Measurements from ENCODE around the gene DMRTA1.
"Not testable (repeated sequence)": the region's sequence is repeated elsewhere in the genome, so short reads cannot be mapped to it uniquely, and the experiment has no call there.

The DMRTA1 gene, protein sequence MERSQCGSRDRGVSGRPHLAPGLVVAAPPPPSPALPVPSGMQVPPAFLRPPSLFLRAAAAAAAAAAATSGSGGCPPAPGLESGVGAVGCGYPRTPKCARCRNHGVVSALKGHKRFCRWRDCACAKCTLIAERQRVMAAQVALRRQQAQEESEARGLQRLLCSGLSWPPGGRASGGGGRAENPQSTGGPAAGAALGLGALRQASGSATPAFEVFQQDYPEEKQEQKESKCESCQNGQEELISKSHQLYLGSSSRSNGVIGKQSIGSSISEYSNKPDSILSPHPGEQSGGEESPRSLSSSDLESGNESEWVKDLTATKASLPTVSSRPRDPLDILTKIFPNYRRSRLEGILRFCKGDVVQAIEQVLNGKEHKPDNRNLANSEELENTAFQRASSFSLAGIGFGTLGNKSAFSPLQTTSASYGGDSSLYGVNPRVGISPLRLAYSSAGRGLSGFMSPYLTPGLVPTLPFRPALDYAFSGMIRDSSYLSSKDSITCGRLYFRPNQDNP

DNA sequence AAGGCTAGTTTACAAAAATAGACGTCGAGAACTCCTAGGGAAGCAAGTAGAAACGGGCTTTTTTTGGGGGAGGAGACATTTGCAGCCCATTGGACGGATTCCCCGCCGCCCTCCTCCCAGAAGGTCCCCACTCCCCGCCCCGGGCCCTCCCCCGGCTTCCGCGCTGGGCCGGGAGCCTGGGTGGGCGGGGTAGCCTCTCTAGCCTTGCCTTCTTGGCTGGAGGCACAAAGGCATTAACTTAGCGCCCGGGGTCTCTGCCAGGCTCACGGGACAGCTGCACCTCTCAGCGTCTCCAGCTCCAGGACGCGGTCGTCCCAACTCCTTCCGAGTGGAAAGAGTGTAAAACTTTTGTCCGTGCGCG, at the start of gene DMRTA1:
TSS of gene DMRTA1 (plus strand) at position 236 of the 361 bp plus-strand sequence. CDS start 242 bp downstream, outside the sequence.
- no peak for DNase-seq (ENCODE audit: low read depth in 3 of 3)

DNA sequence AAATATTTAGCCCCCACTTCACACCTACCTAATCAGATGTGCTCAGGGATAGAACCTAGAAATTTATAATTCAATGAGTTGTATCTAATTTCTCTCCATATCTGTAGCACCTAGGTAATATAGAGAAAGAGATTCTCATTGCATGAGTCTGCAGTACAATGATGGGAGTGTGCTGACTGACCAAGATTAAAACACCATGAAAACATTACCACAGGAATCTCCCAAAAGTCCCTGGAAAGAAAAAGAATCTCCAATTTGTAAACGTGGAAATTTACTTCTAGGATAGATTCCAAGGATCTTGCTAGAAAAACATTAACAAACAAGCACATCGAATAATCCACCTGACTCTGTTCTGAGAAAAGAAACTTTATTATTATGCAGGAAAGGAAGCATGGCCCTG, 45.0 kb upstream of the DMRTA1 start:
- no peak for DNase-seq (ENCODE audit: low read depth in 3 of 3)

DNA sequence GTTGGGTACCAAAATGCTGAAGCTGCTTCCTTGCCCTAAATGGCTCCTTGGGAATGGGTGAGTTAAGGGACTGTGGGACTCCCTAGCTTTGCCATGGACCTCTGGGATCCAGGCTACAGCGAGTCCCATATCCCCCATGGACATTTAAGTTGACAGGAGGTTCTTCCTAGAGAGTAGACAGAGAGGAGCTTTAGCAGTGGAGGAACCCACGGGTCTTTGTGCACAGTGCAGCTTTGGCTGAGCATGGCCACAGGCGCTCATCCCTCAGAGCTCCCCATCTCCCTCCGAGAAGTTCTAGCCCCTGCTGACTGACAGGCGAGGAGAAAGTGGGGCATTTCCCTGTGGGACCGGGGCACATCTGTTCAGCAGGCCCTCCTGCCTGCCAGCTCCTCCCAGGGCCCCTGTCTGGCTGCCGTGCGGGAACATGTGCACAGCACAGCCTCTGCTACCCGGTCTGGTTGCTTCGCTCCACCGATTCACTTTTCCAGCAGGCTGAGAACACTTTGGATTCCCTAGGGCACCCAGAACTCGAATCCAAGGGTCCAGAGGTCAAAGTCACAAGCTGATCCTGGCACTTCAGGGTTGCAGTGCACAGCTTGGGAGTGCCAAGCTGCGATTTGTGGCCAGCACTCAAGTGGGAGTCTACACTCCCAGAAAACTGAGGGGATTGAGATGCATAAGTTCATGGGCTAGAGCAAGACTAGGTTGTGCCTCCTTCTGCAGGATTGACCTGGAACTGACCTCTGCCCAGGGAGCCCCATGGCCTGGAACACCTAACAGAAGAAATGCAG, 40.6 kb upstream of the DMRTA1 start:
- DNase-seq (ENCODE audit: low read depth in 3 of 3), result no peak

DNA sequence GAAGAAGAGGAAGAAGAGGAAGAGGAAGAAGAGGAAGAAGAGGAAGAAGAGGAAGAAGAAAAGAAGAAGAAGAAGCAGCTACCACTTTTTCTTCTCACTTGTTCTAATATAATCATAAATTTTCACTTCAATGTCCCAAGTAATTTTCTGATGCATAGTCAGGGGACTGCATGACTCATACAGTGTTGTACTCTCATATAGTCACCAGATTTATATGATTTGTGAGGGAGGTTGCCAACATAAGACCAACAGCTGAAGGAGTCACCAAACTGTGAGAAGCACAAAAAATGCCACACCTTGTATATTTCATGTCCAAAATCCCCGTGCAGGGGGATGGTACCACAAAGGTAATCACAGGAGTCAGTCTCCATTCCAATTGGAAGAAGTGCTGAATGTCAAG, 32.7 kb upstream of the DMRTA1 start:
- DNase-seq (ENCODE audit: low read depth in 3 of 3), result no peak

DNA sequence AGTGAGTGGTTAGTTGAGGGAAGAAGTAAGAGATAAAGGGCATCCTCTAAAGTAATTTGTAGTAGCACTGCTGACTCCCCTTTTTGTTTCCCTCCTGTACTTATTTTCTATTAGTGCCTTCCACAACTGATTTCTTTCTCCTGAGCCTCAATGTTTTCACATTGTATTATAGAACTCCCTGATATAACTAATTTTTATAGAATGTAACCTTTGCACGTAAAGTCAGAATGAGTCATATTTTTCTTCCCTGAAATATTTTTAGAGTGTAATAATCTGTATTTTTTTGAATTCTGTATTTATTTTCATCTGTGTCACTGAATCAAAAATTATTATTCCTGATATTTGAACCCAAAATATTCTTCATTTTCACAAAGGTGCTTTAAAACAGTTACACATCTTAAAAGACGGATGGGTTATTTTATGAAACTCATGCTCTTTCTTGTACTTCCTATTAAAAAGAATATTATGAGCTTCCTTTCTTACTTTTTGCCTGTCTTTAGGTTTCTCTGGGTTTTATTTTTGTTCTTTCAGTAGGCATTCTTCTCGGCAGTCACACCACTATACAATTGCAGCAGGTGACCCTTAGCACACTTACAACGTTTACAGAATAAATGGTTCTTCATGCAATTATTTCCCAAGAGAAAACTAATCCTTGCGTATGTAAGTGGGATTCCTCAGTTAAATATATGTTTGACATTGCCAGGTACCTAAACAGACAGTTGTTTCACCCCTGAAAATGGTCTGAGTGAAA, 30.5 kb upstream of the DMRTA1 start:
- no peak for DNase-seq (ENCODE audit: low read depth in 3 of 3)

DNA sequence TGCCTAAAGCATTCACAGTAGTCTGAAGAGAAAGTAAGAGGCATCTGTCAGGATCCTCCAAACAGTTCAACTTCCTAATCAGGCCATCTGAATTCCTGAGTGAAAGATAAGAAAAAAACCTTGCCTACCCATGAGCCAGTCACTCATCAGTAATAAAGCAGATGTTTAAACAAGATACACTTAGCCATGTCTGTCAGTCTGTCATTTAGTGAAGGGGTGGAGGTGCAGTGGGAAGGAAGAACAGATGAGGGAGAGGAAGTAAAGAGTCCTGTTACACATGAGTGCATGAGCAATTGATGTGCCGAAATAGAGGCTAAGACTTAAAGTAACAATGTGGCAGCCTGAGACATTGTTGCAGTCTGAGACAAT, 29.9 kb upstream of the DMRTA1 start:
- DNase-seq (ENCODE audit: low read depth in 3 of 3), result no peak

DNA sequence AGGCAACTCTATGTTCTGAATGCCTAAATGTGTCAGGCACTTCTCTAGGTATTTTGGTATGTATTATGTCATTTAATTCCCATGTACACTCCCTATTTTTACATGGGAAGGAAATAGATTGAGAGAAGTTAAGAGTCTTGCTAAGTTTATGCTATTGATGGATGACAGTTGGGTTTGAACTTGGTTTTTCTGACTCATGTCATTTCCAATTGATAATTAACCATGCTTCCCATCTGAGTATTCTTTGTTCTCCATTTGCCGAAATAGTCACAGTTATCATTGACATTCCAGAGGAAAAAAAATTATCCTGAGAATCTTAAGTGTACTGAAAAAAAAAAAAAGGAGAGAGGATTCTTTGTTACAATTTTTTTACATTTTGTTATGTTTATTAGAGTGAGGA, 23.1 kb upstream of the DMRTA1 start:
- no peak for DNase-seq (ENCODE audit: low read depth in 3 of 3)

DNA sequence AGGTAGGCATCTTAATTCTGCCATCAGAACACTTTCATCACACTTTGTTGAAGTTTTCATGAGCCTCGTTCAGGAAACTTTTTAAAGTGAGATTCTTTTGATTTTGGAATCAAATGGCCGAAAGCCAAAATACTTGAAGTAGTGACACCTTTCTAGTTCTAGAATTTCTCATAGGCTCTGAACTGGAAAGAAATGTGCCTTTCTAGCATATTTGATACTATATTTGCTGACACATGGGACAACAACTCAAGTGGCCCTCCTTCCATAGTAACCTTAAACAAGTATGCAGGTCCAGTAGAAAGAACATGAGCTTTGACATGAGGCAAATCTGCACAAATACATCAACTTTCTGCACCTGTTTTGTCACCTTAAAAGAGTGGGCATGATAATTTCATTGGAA, 22.0 kb upstream of the DMRTA1 start:
- DNase-seq (ENCODE audit: low read depth in 3 of 3), result no peak

DNA sequence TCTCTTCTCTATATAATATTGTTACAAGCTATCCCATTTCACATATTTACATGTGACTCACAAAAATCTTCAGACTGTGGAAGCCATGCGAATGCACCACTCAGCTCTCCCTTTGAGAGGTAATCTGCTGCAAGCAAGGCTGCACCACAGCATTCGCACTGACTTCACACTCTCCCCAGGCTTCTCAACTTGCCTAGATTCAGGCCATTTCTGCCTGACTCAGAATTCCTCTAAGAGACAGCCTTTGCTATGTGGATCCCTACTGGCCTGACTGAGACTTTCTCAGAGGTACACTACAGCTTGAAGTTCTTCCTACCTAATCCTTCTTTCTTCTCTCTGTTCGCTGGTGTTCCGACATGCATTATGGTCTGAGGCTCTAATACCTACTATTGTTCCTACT, 21.1 kb upstream of the DMRTA1 start:
- DNase-seq (ENCODE audit: low read depth in 3 of 3), result no peak

DNA sequence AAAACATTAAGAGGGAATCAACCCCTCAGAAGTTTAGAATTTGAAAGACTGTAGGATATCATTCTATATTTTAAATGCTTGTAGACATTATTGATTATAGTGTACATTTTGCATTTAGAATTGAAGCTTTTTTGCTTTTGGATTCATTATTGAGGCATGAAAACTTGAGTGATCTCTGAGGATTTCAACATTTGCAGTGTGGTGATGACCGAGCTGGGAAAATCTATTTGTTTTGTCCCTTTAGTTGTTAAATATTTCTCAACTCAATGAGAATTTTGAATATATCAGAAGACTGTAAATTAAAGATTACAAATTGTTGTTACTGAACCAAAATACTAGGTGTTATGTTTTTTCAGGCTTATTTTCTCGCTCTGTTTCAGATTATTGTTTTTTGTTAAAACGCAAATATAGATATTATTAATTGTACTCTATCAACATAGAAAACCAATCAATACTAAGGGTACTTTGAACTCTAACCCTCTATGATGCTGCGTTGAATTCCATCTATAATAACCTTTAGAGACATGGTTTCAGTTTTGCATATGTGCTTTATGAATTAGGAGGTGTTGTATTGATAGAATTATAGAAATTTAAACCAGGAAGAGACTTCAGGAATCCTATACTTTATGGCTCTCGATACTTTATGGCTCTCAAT, 19.3 kb upstream of the DMRTA1 start:
- DNase-seq (ENCODE audit: low read depth in 3 of 3), result no peak

DNA sequence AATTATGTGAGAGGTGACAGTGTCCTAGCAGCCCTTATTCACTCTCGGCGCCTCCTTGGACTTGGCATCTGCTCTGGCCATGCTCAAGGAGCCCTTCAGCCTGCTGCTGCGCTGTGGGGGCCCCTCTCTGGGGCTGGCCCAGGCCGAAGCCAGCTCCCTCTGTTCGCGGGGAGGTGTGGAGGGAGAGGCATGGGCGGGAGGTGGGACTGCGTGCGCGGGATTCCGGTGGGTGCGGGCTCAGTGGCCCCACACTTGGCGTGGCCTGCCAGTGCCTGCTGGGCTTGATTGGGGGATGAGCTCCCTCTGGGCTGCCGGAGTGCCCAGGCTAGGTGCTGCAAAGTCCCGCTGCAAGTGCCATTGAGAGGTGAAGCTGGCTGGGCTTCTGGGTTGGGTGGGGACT, 12.9 kb upstream of the DMRTA1 start:
- DNase-seq (ENCODE audit: low read depth in 3 of 3), result no peak

DNA sequence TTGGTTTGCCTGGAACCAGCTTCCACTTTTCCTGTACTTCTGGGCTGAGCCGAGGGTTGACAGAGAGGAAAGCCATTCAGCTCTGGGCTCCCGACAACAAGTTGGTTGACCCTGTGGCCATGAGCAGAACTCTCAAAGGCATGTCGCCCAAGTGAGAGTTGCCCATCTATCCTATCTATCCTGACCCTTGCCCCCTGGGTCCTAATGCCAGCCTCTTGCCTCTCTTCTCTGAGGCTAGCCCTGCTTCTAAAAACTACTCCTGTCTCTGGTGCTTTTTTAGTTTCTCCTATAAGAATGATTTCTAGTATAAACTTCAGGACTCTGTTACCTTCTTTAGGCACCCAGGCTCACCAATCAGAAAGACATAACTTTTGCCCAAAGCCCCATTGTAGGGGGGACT, 11.4 kb upstream of the DMRTA1 start:
- not testable (repeated sequence) for DNase-seq (ENCODE audit: low read depth in 3 of 3)

DNA sequence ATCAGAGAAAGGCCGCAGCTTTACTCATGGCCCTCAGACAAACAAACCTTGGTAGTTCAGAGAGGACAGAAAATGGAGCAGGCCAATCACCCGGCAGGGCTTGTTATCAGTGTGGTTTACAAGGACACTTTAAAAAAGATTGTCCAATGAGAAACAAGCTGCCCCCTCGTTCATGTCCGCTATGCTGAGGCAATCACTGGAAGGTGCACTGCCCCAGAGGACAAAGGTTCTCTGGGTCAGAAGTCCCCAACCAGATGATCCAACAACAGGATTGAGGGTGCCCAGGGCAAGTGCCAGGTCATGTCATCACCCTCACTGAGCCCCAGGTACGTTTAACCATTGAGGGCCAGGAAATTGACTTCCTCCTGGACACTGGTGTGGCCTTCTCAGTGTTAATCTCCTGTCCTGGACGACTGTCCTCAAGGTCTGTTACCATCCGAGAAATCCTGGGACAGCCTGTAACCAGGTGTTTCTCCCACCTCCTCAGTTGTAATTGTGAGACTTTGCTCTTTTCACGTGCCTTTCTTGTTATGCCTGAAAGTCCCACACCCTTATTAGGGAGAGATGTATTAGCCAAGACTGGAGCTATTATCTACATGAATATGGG, 9.1 kb upstream of the DMRTA1 start:
- not testable (repeated sequence) for DNase-seq (ENCODE audit: low read depth in 3 of 3)

DNA sequence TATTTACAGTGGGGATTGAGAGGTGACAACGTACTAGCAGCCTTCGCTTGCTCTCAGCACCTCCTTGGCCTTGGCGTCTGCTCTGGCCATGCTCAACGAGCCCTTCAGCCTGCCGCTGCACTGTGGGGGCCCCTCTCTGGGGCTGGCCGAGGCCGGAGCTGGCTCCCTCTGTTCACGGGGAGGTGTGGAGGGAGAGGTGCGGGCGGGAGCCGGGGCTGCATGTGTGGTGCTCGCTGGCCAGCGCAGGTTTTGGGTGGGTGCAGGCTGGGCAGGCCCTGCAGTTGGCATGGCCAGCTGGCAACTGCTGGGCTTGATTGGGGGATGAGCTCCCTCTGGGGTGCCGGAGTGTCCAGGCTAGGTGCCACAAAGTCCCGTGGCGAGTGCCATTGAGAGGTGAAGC, 5.8 kb upstream of the DMRTA1 start:
- no peak for DNase-seq (ENCODE audit: low read depth in 3 of 3)

DNA sequence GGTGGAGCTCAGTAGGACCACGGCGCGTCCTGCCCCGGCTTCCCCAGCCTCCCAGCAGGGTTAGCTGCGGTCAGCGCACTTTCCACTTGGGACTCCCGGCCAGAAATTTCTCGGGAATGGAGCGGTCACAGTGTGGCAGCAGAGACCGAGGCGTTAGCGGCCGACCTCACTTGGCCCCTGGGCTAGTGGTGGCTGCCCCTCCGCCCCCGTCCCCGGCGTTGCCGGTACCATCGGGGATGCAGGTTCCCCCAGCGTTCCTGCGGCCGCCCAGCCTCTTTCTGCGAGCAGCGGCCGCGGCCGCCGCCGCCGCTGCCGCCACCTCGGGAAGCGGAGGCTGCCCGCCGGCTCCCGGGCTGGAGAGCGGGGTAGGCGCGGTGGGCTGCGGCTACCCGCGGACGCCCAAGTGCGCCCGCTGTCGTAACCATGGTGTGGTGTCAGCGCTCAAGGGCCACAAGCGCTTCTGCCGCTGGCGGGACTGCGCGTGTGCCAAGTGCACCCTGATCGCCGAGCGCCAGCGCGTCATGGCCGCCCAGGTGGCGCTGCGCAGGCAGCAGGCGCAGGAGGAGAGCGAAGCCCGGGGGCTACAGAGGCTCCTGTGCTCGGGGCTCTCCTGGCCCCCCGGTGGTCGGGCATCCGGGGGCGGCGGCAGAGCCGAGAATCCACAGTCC, 460 bp downstream of the DMRTA1 start:
- no peak for DNase-seq (ENCODE audit: low read depth in 3 of 3)

DNA sequence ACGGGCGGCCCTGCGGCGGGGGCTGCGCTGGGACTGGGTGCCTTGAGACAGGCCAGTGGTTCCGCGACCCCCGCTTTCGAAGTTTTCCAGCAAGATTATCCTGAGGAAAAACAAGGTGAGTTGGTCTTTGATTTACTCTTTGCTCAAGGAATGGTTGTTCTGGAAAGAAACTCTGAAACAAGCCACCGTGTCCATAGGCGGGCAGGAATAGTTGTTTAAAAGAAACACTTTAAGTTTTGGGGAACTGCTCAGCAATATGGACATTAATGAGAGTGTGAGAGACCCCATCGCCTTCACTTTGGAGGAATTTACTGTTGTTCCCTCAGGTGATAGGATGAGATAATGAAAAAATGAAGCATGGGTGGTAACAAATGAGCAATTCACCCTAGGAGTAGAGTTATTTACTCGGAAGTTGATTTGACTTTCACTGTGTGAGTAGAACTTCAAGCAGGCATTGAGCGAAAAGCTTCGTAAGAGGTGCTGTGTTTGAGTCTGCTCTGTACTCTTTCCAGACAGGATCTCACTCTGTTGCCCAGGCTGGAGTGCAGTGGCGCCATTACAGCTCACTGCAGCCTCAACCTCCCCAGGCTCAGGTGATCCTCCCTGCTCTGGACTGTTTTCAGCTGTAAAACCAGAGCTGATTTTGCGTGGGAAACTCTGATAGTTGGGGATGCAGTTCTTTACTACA, 1.1 kb downstream of the DMRTA1 start:
- no peak for DNase-seq (ENCODE audit: low read depth in 3 of 3)

DNA sequence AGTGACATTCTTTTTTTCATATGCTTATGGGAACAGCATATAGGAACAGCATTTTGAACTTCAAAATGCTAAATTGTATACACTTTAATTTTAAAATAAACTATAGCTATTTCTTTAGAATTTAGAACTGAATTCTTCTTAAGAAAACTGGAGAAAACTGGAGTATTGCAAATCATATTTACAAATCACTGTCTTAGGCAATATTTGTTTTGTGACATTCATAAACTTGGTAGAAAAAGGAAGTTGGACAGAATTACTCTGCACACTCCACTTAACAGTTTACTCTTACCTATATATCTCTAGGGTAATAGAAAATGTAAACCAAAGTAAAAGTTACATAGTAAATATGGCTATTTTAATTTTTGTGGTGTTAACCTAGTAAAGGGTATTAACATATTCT, 3.1 kb downstream of the DMRTA1 start:
- DNase-seq (ENCODE audit: low read depth in 3 of 3), result no peak

DNA sequence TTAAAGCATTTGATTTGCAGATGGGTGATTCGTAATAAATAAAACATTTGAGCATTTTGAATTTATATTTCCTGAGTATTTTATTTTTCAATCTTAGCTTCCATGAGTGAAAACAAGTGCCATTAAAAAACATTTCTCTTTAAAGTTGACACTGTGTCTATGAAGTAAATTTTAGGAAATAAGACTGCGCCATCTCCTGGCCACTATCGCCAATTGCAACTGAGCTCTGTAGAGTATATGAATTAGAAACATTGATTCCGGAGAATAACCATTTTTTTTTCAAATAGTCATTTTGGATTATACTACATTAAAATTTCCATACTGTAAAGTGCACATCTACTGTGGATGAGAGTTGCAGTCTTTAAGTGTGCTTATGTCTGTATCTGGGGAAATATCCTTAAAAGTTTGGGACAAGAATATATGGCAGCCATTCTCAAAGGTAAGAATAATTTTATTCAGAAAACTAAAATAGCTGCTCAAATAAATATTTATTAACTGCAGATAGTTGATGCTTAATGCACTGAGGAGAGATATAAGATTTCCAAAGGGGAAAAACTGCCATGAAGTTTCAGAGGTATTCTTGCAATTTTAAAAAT, 5.9 kb downstream of the DMRTA1 start:
- no peak for DNase-seq (ENCODE audit: low read depth in 3 of 3)

DNA sequence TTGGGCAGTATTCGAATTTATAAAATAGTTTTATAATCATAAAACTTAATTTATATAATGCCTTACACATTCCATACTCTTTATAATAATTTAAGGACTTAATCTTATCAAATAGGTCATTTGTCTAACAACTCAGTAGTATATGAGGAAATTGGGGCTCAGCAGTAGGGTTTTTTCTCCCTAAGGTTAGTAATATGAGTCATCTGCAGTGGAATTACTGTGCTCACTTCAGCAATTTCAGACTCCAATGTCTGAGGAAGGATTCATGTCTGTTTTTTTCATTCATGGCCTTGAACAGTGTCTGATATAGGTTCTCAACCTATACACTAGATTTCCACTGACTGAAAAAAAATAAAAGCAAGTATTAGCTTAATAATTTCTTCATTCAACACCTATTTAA, 7.4 kb downstream of the DMRTA1 start:
- no peak for DNase-seq (ENCODE audit: low read depth in 3 of 3)

DNA sequence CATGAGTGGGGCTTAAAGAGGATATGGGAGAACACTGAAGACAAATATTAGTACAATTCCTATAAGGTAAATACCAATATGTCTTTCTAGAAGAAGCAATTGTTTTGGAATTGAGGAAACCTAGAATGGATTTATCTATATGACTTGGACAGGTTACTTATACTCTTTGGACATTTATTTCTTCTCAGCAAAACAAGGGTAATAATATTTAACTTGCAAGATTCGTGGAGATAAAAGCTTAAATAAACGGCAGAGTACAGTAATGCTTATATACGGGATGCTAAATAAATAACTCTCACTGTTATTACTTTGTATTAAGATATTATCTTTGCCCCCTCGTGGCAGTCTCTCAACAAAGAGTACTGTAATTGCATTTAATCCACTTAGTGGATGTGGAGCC, 8.6 kb downstream of the DMRTA1 start:
- no peak for DNase-seq (ENCODE audit: low read depth in 3 of 3)
